HG03066 (cell line): ENCODE measurements around the gene ITGA11.

Experiments
- ATAC-seq: cut with Tn5 transposase; IDR thresholded peaks from one replicate; pipeline ENCODE4 v1.9.1; 2021; ENCODE audit warnings: low read depth; ENCODE audit not compliant: unreplicated experiment

Gene ITGA11

DNA sequence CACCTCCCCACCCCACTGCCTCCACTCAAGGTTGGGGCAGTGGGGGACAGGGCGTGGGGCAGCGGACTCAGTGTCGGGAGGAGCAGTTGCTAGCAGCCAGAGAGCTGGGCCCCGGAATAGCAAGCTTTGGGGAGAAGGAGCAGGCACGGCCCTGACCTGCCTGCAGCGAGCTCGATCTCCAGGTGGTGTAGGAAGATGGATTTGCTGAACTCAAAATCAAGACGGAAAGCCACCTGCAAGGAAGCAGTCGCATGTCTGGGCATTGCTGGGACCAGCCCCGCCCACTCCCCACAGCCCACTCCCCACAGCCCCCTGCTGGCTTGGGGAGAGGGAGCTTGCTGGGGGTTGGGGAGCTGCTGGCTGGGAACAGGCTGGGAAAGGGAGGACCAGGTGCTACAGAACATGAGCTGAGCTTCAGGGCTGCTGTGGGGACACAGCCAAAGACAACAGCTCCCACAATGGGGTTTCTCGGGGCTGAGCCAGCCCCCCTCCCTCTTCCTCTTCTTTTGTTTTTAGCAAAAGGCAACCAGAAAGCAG, 116.4 kb downstream of the ITGA11 start:
- no peak for ATAC-seq

- ATAC-seq, result no peak
These were observed 116.9 kb downstream of the ITGA11 start for GRCh38 chr15:68315035-68315434.

- ATAC-seq, result no peak
These were observed 117.4 kb downstream of the ITGA11 start for GRCh38 chr15:68314563-68314962.

DNA sequence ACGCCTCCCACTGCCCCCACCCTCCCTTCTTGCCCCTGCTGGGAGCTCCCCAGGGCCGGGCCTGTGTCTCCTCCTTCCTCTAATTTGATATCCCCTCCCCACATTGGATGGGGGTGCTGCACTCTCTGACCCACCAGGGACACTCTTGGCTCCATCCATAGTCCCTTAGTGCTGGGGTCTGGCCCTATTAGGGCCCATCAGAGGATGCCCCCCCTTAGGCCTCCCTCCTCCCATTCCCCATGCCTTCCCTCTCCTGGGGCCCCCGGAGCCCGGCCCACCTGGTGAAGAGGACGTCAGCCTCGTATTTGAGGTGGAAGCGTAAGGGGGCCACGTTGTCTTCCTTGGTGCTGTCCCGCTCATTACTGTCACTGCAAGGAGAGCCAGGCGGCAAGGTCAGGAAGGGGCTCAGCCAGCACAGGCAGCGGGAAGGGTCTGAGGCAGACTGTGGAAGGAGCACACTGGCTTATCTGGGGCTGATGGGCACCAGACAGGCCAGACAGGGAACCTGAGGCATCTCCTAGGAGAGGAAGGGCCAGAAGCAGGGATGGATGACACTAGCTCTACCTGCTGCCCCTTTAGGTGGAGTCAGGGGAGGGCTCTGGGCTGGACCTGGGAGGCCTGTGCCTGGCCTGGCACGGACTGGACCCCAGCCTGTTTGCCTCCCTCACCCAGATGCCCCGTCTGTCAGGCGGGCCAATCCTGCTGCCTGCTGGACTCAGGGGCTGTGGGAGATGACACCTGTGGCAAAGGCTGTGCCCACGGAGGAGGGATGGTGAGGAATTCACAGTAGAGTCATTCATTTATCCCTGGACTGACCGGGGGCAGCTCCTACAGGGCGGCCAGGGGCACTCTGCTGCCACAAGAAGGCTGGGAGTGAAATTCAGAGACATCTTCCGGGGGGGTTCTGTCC, 118.2 kb downstream of the ITGA11 start:
- no peak for ATAC-seq

DNA sequence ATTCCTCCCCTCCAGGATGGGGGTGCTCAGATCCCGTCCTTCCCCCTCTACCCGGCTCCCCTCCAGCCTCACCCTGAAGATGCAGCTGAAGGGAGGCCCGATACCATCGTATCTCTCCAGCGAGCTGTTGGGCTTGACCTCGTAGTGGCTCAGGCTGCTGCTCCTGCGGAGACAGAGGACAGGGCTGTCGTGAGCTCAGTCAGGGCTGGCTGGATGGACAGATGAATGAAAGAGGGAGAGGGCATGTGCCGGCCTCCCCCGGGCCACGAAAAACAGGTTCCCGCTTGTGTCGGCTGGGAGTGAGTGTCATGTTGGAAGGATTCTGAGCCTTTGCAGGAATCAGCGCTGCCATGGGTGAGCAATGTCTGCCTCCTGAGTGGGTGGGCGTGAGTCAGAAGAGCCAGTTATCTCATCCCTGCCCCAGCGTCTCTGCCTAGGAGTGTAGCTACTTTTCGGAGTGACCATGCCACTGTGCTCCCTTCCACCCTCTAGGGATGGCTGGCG, 119.2 kb downstream of the ITGA11 start:
- ATAC-seq, result no peak

GRCh38 chr15:68311859-68312557, 120.0 kb downstream of the ITGA11 start:
- ATAC-seq, result no peak

DNA sequence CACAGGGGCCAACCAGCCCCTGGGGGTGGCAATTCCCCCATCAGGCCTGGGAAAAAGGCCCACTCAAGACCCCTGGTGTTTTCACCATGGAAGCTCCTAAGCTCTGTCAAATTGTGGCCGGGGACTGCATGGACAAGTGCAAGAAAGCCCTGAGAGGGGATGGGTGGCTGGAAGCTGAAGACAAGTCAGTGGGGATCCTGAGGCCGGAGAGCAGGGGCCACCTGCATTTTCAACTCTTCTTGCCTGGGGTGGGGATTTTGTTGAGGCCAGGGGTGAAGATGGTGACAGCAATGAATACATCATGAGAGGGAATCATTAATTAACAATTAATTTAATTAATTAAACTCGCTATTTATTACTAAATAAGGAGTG, 120.5 kb downstream of the ITGA11 start:
- ATAC-seq, result no peak

DNA sequence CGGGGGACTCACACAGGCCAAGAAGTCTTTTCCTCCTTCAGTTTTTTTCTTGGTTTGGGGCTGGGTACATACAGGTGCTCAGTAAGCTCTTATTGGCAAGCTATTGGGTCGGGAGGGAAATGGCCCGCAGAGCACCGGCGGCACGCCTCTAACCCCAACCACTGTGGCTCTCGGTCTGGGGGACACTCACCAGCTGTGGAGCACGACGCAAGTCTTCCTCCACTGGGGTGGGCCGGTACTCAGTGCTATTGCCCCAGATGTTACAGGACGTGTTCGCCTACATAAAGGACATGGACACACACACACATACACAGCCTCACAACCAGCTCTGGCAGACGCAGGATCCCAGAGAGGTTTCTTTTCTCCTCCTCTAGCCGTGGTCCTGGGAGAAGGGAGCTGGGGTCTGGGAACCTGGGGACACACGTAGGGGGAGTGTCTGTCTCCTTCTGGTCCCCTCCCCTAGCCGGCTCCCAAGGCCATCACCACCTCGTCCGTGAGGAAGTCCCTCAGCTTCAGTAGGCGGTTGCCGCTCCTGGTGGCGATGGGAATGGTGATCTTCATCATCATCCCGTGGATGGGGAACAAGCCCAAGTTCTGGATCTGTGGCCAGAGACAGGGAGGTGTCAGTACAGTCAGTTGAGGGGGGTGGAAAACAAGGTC, 121.0 kb downstream of the ITGA11 start:
- no peak for ATAC-seq

GRCh38 chr15:68310178-68310803, 121.7 kb downstream of the ITGA11 start:
- ATAC-seq, result no peak

- no peak for ATAC-seq
These were observed 122.9 kb downstream of the ITGA11 start for GRCh38 chr15:68309024-68309423.

- no peak for ATAC-seq
These were observed 124.6 kb downstream of the ITGA11 start for GRCh38 chr15:68307131-68307928.

- no peak for ATAC-seq
These were observed 126.5 kb downstream of the ITGA11 start for GRCh38 chr15:68305420-68305871.

DNA sequence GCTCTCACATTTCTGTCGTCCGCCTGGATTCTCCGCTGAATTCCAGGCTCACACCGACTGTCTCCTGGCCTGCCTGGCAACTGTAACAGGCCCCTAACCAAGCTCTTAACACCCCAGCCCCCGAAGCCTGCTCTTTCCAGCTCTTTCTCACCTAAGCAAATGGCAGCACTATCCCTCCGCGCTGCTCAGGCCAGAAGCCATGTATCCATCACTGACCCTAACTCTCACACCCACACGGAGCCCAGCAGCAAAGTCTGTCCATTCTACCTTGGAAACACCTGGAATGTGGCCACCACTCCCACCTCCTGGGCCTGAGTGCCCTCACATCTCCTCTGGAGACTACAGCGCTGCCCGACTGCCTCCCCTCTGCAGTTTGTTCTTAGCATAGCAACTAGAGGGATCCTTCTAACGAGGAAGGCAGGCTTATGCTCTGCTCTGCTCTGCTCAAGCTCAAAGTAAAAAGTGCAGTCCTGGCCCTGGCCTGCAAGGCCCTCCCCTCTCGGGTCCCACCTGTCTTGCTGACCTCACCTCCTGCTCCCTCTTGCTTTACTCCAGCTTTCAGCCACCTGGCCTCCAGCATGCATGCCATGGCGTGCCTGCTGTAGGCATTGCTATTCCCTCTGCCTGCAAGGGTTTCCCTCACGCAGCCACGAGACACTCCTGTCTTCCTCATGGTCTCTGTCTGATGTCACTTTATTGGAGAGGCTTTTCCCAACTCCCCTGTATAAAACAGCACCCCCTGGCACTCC, 127.2 kb downstream of the ITGA11 start:
- no peak for ATAC-seq

DNA sequence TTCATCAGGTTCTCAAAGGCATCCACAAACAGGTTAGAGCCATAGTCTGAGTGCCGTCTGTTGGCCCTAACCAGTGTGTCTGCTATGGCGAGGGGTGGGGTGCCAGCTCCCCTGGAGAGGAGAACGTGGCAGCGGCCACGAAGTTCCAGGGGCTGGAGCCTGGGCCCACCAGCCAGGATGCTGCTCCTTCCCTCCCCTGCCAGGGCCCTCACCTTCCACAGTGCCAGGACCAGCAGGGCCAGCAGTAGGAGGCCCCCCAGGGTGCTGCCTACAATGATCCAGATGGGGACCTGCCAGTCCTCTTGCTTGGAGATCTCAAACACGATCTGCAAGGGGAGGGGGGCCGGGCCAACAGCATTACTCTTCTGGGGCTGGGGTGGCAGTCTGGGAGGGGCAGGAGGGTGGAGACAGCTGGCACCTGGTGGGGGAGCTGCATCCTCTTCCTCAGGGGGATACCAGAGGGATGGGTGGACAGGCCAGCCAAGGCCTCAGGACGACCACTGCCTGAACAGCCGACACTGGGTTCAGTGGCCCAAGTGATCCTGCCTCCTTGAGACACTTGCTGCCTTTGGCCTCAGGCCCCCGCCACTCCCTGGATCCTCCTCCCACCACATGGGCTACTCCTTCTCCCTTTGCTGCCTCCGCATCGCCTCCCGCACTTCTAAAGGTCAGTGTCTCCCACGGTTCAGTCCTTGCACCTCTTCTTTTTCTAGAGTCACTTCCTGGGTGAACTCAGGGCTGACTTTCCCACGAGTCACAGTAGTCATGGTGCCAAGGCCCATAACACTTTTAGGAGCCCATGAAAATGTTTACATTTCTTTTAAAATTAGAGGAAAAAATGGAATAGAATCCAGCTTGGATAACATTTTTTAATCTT, 128.2 kb downstream of the ITGA11 start:
- no peak for ATAC-seq

- no peak for ATAC-seq
These were observed 128.8 kb downstream of the ITGA11 start for GRCh38 chr15:68303134-68303533.

DNA sequence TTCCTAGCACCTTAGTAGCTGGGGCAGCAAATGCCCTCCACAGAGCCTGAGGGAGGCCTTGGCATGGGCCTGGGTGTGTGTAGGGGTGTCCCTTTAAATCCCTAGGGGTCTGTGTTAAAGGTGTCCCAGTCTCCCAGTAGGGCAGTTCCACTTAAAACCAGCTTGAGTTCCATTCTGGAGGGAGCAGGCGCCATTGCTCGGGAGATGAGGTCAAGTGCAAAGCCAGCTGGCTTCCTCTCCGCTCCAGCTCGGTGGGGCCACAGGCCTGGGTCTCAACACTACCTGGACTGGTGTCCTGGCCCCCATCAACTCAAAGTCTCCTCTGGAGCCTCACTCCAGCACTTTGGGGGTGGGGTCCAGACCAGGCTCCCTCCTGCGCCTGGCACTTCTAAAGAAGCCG, 129.2 kb downstream of the ITGA11 start:
- ATAC-seq, result no peak

GRCh38 chr15:68301301-68301700, 130.7 kb downstream of the ITGA11 start:
- ATAC-seq, result no peak
